DOHH2 (cell line): ENCODE results near the gene CRMP1.

Experiments
- EZH2phosphoT487 ChIP-seq: fragments of 200-600 bp; sonication (generic); IDR thresholded peaks from 2 replicates; pipeline ENCODE4 v1.6.1; 2017; ENCODE audit warnings: borderline replicate concordance, mild to moderate bottlenecking, antibody characterized with exemption, low read length, moderate library complexity, mixed read lengths
- TF ChIP-seq, protein P1 (sequence below): fragments of 200-600 bp; sonication (generic); IDR thresholded peaks from one replicate; pipeline ENCODE4 v1.5.1; 2014; ENCODE audit warnings: antibody characterized with exemption, mild to moderate bottlenecking, low read depth, low read length; ENCODE audit not compliant: poor library complexity, severe bottlenecking

DNA sequence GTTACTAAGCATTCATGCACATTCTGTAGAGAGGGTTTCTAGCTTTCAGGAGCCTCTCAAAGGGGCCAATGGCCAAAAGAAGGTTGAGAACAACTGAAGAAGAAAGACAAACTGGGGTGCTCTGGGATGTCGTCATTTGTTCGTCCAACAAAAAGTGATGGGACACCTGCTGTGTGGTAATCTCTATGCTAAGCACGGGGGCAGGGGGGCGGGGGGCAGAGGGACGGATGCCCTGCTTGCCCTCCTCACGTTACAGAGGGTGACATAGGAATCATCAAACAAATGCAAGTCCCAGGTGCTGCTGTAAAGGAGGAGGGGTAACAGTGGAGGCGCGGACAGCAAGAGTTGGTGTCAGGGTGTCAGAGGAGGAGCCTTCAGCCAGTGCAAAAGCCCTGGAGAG, 12.8 kb upstream of the CRMP1 start:
- TF ChIP-seq, protein P1, sequence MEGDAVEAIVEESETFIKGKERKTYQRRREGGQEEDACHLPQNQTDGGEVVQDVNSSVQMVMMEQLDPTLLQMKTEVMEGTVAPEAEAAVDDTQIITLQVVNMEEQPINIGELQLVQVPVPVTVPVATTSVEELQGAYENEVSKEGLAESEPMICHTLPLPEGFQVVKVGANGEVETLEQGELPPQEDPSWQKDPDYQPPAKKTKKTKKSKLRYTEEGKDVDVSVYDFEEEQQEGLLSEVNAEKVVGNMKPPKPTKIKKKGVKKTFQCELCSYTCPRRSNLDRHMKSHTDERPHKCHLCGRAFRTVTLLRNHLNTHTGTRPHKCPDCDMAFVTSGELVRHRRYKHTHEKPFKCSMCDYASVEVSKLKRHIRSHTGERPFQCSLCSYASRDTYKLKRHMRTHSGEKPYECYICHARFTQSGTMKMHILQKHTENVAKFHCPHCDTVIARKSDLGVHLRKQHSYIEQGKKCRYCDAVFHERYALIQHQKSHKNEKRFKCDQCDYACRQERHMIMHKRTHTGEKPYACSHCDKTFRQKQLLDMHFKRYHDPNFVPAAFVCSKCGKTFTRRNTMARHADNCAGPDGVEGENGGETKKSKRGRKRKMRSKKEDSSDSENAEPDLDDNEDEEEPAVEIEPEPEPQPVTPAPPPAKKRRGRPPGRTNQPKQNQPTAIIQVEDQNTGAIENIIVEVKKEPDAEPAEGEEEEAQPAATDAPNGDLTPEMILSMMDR: no peak
- no peak for TF ChIP-seq EZH2phosphoT487
